Mesenchymal stem cell (in vitro differentiated cells and primary cell): Measurements from ENCODE around the gene DPEP1.

ENCODE experiments used
- DNase-seq: peaks from one replicate; pipeline ENCODE4 v3.0.0-alpha.2; 2013
- H2AFZ ChIP-seq: one replicate; pipeline ENCODE4 v1.6.1; 2013; ENCODE audit warnings: low read depth, mild to moderate bottlenecking, control low read depth, inconsistent platforms, low read length, moderate library complexity
- H2AK5ac ChIP-seq: 2 replicates; pipeline ENCODE4 v1.6.1; 2013; ENCODE audit warnings: low read length, moderate library complexity, mild to moderate bottlenecking, inconsistent platforms; ENCODE audit not compliant: severe bottlenecking
- H2BK120ac ChIP-seq: one replicate; pipeline ENCODE4 v1.6.1; 2013; ENCODE audit warnings: low read depth, mild to moderate bottlenecking, inconsistent platforms, low read length, moderate library complexity
- H2BK12ac ChIP-seq, 2 experiments: one replicate each; pipeline ENCODE4 v1.6.1; 2013; ENCODE audit warnings: inconsistent platforms in 2 of 2, low read length in 2 of 2, mild to moderate bottlenecking in 2 of 2, moderate library complexity in 2 of 2, control low read depth in 1 of 2
- H2BK15ac ChIP-seq: one replicate; pipeline ENCODE4 v1.6.1; 2013; ENCODE audit warnings: mild to moderate bottlenecking, low read depth, inconsistent platforms; ENCODE audit not compliant: poor library complexity, severe bottlenecking
- H2BK5ac ChIP-seq: 2 replicates; pipeline ENCODE4 v1.6.1; 2013; ENCODE audit warnings: low read depth, mild to moderate bottlenecking, low read length, control low read depth, inconsistent platforms; ENCODE audit not compliant: poor library complexity, severe bottlenecking
- H3K14ac ChIP-seq, 2 experiments: one replicate each; pipeline ENCODE4 v1.6.1; 2013; ENCODE audit warnings: inconsistent platforms in 2 of 2, low read length in 2 of 2, control low read depth in 1 of 2, mild to moderate bottlenecking in 1 of 2, moderate library complexity in 1 of 2
- H3K18ac ChIP-seq, 2 experiments: one replicate each; pipeline ENCODE4 v1.6.1; 2013; ENCODE audit warnings: inconsistent platforms in 2 of 2, low read length in 2 of 2, control low read depth in 1 of 2, low read depth in 1 of 2, mild to moderate bottlenecking in 1 of 2
- H3K23ac ChIP-seq, 2 experiments: one replicate each; pipeline ENCODE4 v1.6.1; 2013; ENCODE audit warnings: inconsistent platforms in 2 of 2, low read length in 2 of 2, mild to moderate bottlenecking in 2 of 2, moderate library complexity in 2 of 2, control low read depth in 1 of 2
- H3K27ac ChIP-seq: 2 replicates; pipeline ENCODE4 v1.5.1; 2013; ENCODE audit warnings: mild to moderate bottlenecking, moderate library complexity, low read length, control low read depth, inconsistent platforms; ENCODE audit not compliant: poor library complexity, severe bottlenecking
- H3K27me3 ChIP-seq, 2 experiments: 2 replicates each; pipeline versions ENCODE4 v1.6.1 to v1.7.0; 2013; ENCODE audit warnings: low read length in 2 of 2, mild to moderate bottlenecking in 2 of 2, moderate library complexity in 2 of 2, control low read depth in 1 of 2, inconsistent platforms in 1 of 2; ENCODE audit not compliant: control insufficient read depth in 1 of 2, insufficient read depth in 1 of 2
- H3K36me3 ChIP-seq, 2 experiments: 2 replicates each; pipeline versions ENCODE4 v1.6.1 to v1.7.0; 2013; ENCODE audit warnings: low read length in 2 of 2, control low read depth in 1 of 2, inconsistent platforms in 1 of 2, low read depth in 1 of 2, mild to moderate bottlenecking in 1 of 2; ENCODE audit not compliant: insufficient read depth in 2 of 2, control insufficient read depth in 1 of 2
- H3K4ac ChIP-seq, 2 experiments: one replicate each; pipeline ENCODE4 v1.6.1; 2013; ENCODE audit warnings: inconsistent platforms in 2 of 2, low read length in 2 of 2, mild to moderate bottlenecking in 2 of 2, moderate library complexity in 2 of 2, control low read depth in 1 of 2, low read depth in 1 of 2
- H3K4me1 ChIP-seq: 2 replicates; pipeline ENCODE4 v1.6.1; 2013; ENCODE audit warnings: low read depth, low read length, control low read depth; ENCODE audit not compliant: control insufficient read depth, insufficient read depth
- H3K4me2 ChIP-seq: 2 replicates; pipeline ENCODE4 v1.6.1; 2013; ENCODE audit warnings: low read length, mild to moderate bottlenecking, inconsistent platforms; ENCODE audit not compliant: poor library complexity, severe bottlenecking
- H3K4me3 ChIP-seq, 2 experiments: 2 replicates each; pipeline versions ENCODE4 v1.5.1 to v1.7.0; 2013; ENCODE audit warnings: low read length in 2 of 2, mild to moderate bottlenecking in 2 of 2, control low read depth in 1 of 2, low read depth in 1 of 2; ENCODE audit not compliant: insufficient read depth in 1 of 2
- H3K79me1 ChIP-seq: replicated peaks from 2 replicates; pipeline ENCODE4 v1.6.1; 2013; ENCODE audit warnings: mild to moderate bottlenecking, control low read depth, low read length, inconsistent platforms; ENCODE audit not compliant: poor library complexity, severe bottlenecking
- H3K9ac ChIP-seq: 2 replicates; pipeline ENCODE4 v1.7.0; 2013; ENCODE audit warnings: mild to moderate bottlenecking, low read length, moderate library complexity
- H3K9me3 ChIP-seq: 2 replicates; pipeline ENCODE4 v1.7.0; 2013; ENCODE audit warnings: mild to moderate bottlenecking, low read length; ENCODE audit not compliant: control insufficient read depth
- H4K8ac ChIP-seq: one replicate; pipeline ENCODE4 v1.6.1; 2013; ENCODE audit warnings: inconsistent platforms, mild to moderate bottlenecking, low read length, moderate library complexity
- H4K91ac ChIP-seq: one replicate; pipeline ENCODE4 v1.6.1; 2013; ENCODE audit warnings: mild to moderate bottlenecking, low read length, inconsistent platforms
- WGBS: methylation state at CpG from one replicate; pipeline ENCODE4 v1.1.7; 2013; ENCODE audit warnings: mixed read lengths; 5-methylcytosine and 5-hydroxymethylcytosine counted together

Gene DPEP1

DNA sequence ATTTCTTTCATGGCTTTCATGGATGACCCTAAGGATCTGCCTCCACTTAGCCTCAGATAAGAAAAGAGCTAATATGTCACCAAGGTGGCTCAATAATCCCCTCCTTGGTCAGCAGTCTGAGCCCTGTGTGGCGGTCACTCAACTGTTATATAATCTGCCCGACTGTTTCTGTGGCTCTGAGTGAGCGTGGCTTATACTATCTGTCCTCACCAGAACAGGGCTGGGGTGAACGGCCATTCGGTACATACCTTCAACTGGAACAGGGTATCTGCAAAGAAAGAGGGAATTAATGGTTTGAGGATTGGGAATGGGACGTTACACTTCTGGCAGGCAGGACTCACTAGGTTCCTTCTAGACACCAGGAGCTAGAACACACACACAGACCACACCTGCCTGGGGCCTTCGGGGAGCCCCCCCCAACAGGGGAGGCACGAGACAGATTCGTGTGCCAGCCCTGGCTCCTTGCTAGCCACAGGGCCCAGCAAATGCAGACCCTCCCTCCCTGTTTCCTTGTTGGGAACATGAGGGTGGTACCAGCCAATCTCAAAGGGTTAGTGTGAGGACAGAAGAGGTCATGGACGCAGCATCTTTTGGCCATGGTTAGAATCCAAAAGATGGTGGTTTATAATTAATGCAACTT lies 40.3 kb downstream of the DPEP1 start:
- no peak overlapping the region for H3K4me3 ChIP-seq
- H3K27me3 ChIP-seq: no peaks in the 10 kb centered on the region
- no peak overlapping the region for H3K4me2 ChIP-seq
- H3K79me1 ChIP-seq: peaks cover 9% of the 10 kb centered on the region
- H3K9ac ChIP-seq: no peak overlapping the region
- peaks cover 24 to 48% of the 10 kb centered on the region in 2 experiments for H3K36me3 ChIP-seq
- peaks cover 12% of the 10 kb centered on the region for H3K4me1 ChIP-seq
- H2AFZ ChIP-seq: no peak overlapping the region
- no peak for DNase-seq
- H2BK12ac ChIP-seq: no peak overlapping the region
- H3K27ac ChIP-seq: no peak overlapping the region
- no peak overlapping the region for H3K14ac ChIP-seq
- H4K8ac ChIP-seq: no peak overlapping the region
- H2AK5ac ChIP-seq: no peak overlapping the region
- H3K4ac ChIP-seq: no peak overlapping the region
- H3K18ac ChIP-seq: no peak overlapping the region
- 97% methylated on average over 8 of the region's 10 CpGs for WGBS
- no peak overlapping the region for H2BK120ac ChIP-seq
- no peaks in the 10 kb centered on the region for H3K9me3 ChIP-seq
- no peak overlapping the region for H4K91ac ChIP-seq
- H3K23ac ChIP-seq: no peak overlapping the region
- H2BK5ac ChIP-seq: no peak overlapping the region
- no peak overlapping the region for H2BK15ac ChIP-seq

DNA sequence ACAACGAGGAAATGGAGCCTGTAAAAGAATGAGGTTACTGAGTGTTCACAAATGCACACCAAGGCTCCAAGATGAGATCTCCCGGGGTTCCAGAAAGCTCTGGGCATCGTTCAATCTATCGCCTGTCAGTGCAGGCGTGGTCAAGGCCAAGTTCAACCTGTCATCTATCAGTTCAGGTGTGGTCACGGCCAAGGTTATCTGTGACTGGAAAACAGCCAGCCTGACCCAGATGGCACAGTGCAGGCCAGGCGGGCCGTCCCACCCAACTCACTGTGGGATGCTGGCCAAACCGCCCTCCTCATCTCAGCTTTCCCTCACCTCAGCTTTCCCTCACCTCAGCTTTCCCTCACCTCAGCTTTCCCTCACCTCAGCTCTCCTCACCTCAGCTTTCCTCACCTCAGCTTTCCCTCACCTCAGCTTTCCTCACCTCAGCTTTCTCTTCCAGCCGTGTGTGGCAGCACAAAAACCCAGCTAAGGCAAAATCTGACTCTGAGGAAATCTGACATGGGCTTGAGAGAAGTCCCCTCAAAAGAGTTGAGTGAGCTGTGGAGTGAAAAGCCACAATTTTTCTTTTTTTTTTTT lies 41.7 kb downstream of the DPEP1 start:
- no peak overlapping the region for H3K14ac ChIP-seq
- WGBS: 96% methylated on average over 10 of the region's 10 CpGs
- no peak overlapping the region for H3K27ac ChIP-seq
- no peak overlapping the region for H3K23ac ChIP-seq
- H3K9ac ChIP-seq: no peak overlapping the region
- H3K36me3 ChIP-seq: peaks cover 23 to 38% of the 10 kb centered on the region in 2 experiments
- no peak overlapping the region for H3K4me3 ChIP-seq
- no peak overlapping the region for H3K4me2 ChIP-seq
- no peak overlapping the region for H2BK15ac ChIP-seq
- H2BK12ac ChIP-seq: no peak overlapping the region
- no peak overlapping the region for H3K18ac ChIP-seq
- no peak overlapping the region for H2BK5ac ChIP-seq
- H4K8ac ChIP-seq: no peak overlapping the region
- peaks cover 16% of the 10 kb centered on the region for H3K4me1 ChIP-seq
- peaks cover 17% of the 10 kb centered on the region for H3K79me1 ChIP-seq
- no peak overlapping the region for H4K91ac ChIP-seq
- H3K9me3 ChIP-seq: no peaks in the 10 kb centered on the region
- H3K27me3 ChIP-seq: no peaks in the 10 kb centered on the region
- H2AK5ac ChIP-seq: no peak overlapping the region
- no peak overlapping the region for H2BK120ac ChIP-seq
- H2AFZ ChIP-seq: no peak overlapping the region
- no peak overlapping the region for H3K4ac ChIP-seq
- DNase-seq: no peak

- no peak for DNase-seq
- Histone ChIP-seq H3K4ac (peak overlapping the region in 1 of 2 experiments; percentile 35), H3K14ac (no peak overlapping the region), H3K79me1 (peaks cover 22% of the 10 kb centered on the region), H4K8ac (no peak overlapping the region), H3K4me3 (peak overlapping the region; percentile 89 to 96), H2AK5ac (no peak overlapping the region), H3K27ac (no peak overlapping the region), H3K27me3 (no peaks in the 10 kb centered on the region), H3K4me2 (peak overlapping the region; percentile 31), H3K9ac (peak overlapping the region; percentile 93), H2BK120ac (peak overlapping the region; percentile 71), H2BK12ac (no peak overlapping the region), H3K18ac (no peak overlapping the region), H3K4me1 (peaks cover 16% of the 10 kb centered on the region), H2BK15ac (no peak overlapping the region), H2BK5ac (no peak overlapping the region), H3K23ac (peak overlapping the region in 1 of 2 experiments; percentile 70), H4K91ac (no peak overlapping the region), H3K36me3 (peaks cover 33 to 36% of the 10 kb centered on the region in 2 experiments), H3K9me3 (no peaks in the 10 kb centered on the region), H2AFZ (no peak overlapping the region)
- 56% methylated on average over 32 of the region's 32 CpGs for WGBS
Measured at GRCh38 chr16:89656435-89657121, 43.1 kb downstream of the DPEP1 start.
